K562 (cell line): ENCODE data around the gene S100A7A. TPM values are rescaled to one million over a fixed set of nuclear protein-coding genes. Genes with fewer than 3 reads are reported as not detected.

Experiments used
- ATAC-seq: fragments of 200-7000 bp; cut with Tn5 transposase; 3 replicates; pipeline ENCODE4 v1.9.1; 2020; ENCODE audit warnings: moderate library complexity
- BruUV-seq: library from RNA; stranded (reverse); fragments of 400-500 nt; replicated peaks from 2 replicates; lab custom pipeline; 2021; lab: Mats Ljungman, UMichigan
- CTCF ChIA-PET: fragments of 300-600 bp; formaldehyde crosslinking; extraction: SDS; loops from one replicate; lab custom pipeline; 2021; ENCODE audit warnings: low intra/inter-chr PET ratio; lab: Yijun Ruan, JAX
- POLR2A ChIA-PET: fragments of 300-600, 350-650 bp; sonication (Branson Sonifier 250); formaldehyde crosslinking; extraction: SDS; loops from one replicate; lab custom pipeline; 2021; ENCODE audit warnings: antibody characterized with exemption, inconsistent platforms; lab: Yijun Ruan, JAX
- DNase-seq, 4 experiments: peaks; one replicate each; pipeline versions ENCODE4 v3.0.0 to v3.0.0-alpha.2; 2011 to 2018; ENCODE audit warnings: low spot score in 3 of 4, mixed read lengths in 3 of 4; ENCODE audit errors: extremely low read depth in 1 of 4
- FAIRE-seq: peaks from 2 replicates; lab custom pipeline; 2011; peaks lifted over from hg19 to GRCh38; lab: Jason Lieb, UNC
- H2AFZ ChIP-seq: 2 replicates; pipeline ENCODE4 v1.6.0; 2011; ENCODE audit warnings: low read depth, low read length, control low read depth, inconsistent platforms
- H3K27ac ChIP-seq: fragments of 200-600 bp; 3 replicates; pipeline ENCODE4 v1.8.0; 2011; ENCODE audit warnings: low read depth, mild to moderate bottlenecking, control low read depth, inconsistent platforms, low read length, moderate library complexity, mixed read lengths; ENCODE audit errors: extremely low read depth
- H3K27me3 ChIP-seq, 2 experiments: fragments of 300-600 bp in 1 of 2; 2 replicates in 1 of 2; 3 replicates in 1 of 2; pipeline versions ENCODE4 v1.6.0 to v1.8.0; 2011; ENCODE audit warnings: inconsistent platforms in 2 of 2, low read length in 2 of 2, mild to moderate bottlenecking in 1 of 2, mixed read lengths in 1 of 2, moderate library complexity in 1 of 2; ENCODE audit not compliant: control insufficient read depth in 2 of 2, insufficient read depth in 2 of 2
- H3K36me3 ChIP-seq: fragments of 300-600 bp; 3 replicates; pipeline ENCODE4 v1.8.0; 2011; ENCODE audit warnings: mild to moderate bottlenecking, low read length, inconsistent platforms; ENCODE audit not compliant: control insufficient read depth, insufficient read depth
- H3K4me1 ChIP-seq, 2 experiments: fragments of 200-600 bp in 1 of 2; replicated peaks in 1 of 2; 2 replicates in 1 of 2; 3 replicates in 1 of 2; pipeline versions ENCODE4 v1.5.1 to v1.8.0; 2011; ENCODE audit warnings: inconsistent platforms in 2 of 2, low read length in 2 of 2, mild to moderate bottlenecking in 1 of 2, mixed read lengths in 1 of 2, moderate library complexity in 1 of 2; ENCODE audit not compliant: control insufficient read depth in 2 of 2, insufficient read depth in 2 of 2
- H3K4me2 ChIP-seq: 2 replicates; pipeline ENCODE4 v1.6.1; 2011; ENCODE audit warnings: low read length, control low read depth, inconsistent platforms, mixed read lengths; ENCODE audit not compliant: insufficient read depth
- H3K4me3 ChIP-seq: fragments of 200-600 bp; sonication (generic), shearing (Covaris generic); 2 replicates; pipeline ENCODE4 v1.5.1; 2016; ENCODE audit warnings: control low read depth, inconsistent platforms
- H3K79me2 ChIP-seq: fragments of 200-600 bp; 3 replicates; pipeline ENCODE4 v1.8.0; 2011; ENCODE audit warnings: low read length, inconsistent platforms; ENCODE audit not compliant: control insufficient read depth, insufficient read depth
- H3K9ac ChIP-seq, 2 experiments: 2 replicates each; pipeline versions ENCODE4 v1.6.0 to v1.6.1; 2011; ENCODE audit warnings: low read depth in 2 of 2, low read length in 2 of 2, control low read depth in 1 of 2, inconsistent platforms in 1 of 2, mild to moderate bottlenecking in 1 of 2, mixed read lengths in 1 of 2; ENCODE audit not compliant: insufficient read depth in 1 of 2
- H3K9me1 ChIP-seq: one replicate; pipeline ENCODE4 v1.6.0; 2011; ENCODE audit warnings: inconsistent platforms, mild to moderate bottlenecking, low read length, moderate library complexity; ENCODE audit not compliant: control insufficient read depth, insufficient read depth
- H3K9me3 ChIP-seq: replicated peaks from 2 replicates; pipeline ENCODE4 v1.5.1; 2011; ENCODE audit warnings: low read depth, low read length, inconsistent platforms; ENCODE audit not compliant: control insufficient read depth, insufficient read depth
- H4K20me1 ChIP-seq: replicated peaks from 2 replicates; pipeline ENCODE4 v1.6.1; 2011; ENCODE audit warnings: low read length, inconsistent platforms, mixed read lengths; ENCODE audit not compliant: control insufficient read depth, insufficient read depth
- BDP1 ChIP-seq: IDR thresholded peaks from 3 replicates; pipeline ENCODE4 v1.6.1; 2011; ENCODE audit not compliant: insufficient read length, insufficient read depth
- FOXK2 ChIP-seq, 2 experiments: fragments of 450-650 bp; IDR thresholded peaks in 1 of 2; conservative IDR thresholded peaks in 1 of 2; 2 replicates each; pipeline ENCODE4 v1.6.1; 2016; ENCODE audit warnings: low read depth in 2 of 2, mild to moderate bottlenecking in 1 of 2
- GMEB1 ChIP-seq: fragments of 250-450 bp; sonication (Bioruptor Pico); IDR thresholded peaks from 2 replicates; pipeline ENCODE4 v1.4.0; 2020; ENCODE audit warnings: mild to moderate bottlenecking
- GTF2F1 ChIP-seq: IDR thresholded peaks from 2 replicates; pipeline ENCODE4 v1.6.1; 2011; ENCODE audit warnings: low read depth, low read length, improper control_type of control experiment
- HDAC3 ChIP-seq: fragments of 450-650 bp; IDR thresholded peaks from 2 replicates; pipeline ENCODE4 v1.6.1; 2018; ENCODE audit warnings: borderline replicate concordance, mild to moderate bottlenecking, moderate library complexity; ENCODE audit not compliant: partially characterized antibody
- MEF2D ChIP-seq: conservative IDR thresholded peaks from 2 replicates; pipeline ENCODE4 v1.6.1; 2016; ENCODE audit warnings: low read depth, missing genetic modification characterization, missing compliant biosample characterization
- MIER1 ChIP-seq: fragments of 450-650 bp; IDR thresholded peaks from 2 replicates; pipeline ENCODE4 v1.6.1; 2016; ENCODE audit warnings: antibody characterized with exemption, mild to moderate bottlenecking, low read depth
- TRIM24 ChIP-seq, 2 experiments: fragments of 450-650 bp; IDR thresholded peaks; 2 replicates each; pipeline ENCODE4 v1.6.1; 2016
- ZBTB17 ChIP-seq: fragments of 450-650 bp; formaldehyde crosslinking; IDR thresholded peaks from 2 replicates; pipeline ENCODE4 v1.4.0; 2020; ENCODE audit warnings: mild to moderate bottlenecking
- ZKSCAN3 ChIP-seq: fragments of 250-450 bp; sonication (Bioruptor Pico); IDR thresholded peaks from 2 replicates; pipeline ENCODE4 v1.4.0; 2020
- ZNF133 ChIP-seq: fragments of 250-450 bp; sonication (Bioruptor Pico); IDR thresholded peaks from 2 replicates; pipeline ENCODE4 v1.4.0; 2020; ENCODE audit warnings: mild to moderate bottlenecking
- ZNF197 ChIP-seq: fragments of 200-800 bp; sonication (Bioruptor generic); IDR thresholded peaks from 2 replicates; pipeline ENCODE4 v1.6.1; 2016; ENCODE audit warnings: low read depth, missing genetic modification characterization, missing compliant biosample characterization
- ZNF699 ChIP-seq: fragments of 250-450 bp; sonication (Bioruptor Pico); IDR thresholded peaks from 2 replicates; pipeline ENCODE4 v1.8.0; 2021; ENCODE audit warnings: mild to moderate bottlenecking, moderate library complexity; ENCODE audit not compliant: insufficient replicate concordance
- WGBS: fragments of 100-300 bp; shearing (Covaris generic); methylation state at CpG from one replicate; pipeline ENCODE4 v1.1.6; 2016; ENCODE audit warnings: low coverage, mixed read lengths; ENCODE audit not compliant: insufficient coverage; ENCODE audit errors: missing lambda C conversion rate; 5-methylcytosine and 5-hydroxymethylcytosine counted together
- in situ Hi-C: fragments of 300-500 bp; cut with MboI; formaldehyde crosslinking; loops from 4 replicates; pipeline ENCODE4 v1.15.0; 2018; ENCODE audit warnings: inconsistent platforms, mixed read lengths
- intact Hi-C: fragments of 100-400 bp; cut with micrococcal nuclease; formaldehyde crosslinking; loops from 2 replicates; pipeline ENCODE4 v1.14.2; 2022
- polyA plus RNA-seq, 8 experiments: library from polyadenylated mRNA; depleted of rRNA in 4 of 8; stranded (reverse) in 5 of 8; unstranded in 3 of 8; fragments of >200 nt; fragmentation: Nextera tagmentation in 2 of 8; fragmentation: Illumina TruSeq in 1 of 8; extraction: Ambion mirVana in 2 of 8; extraction: Trizol in 1 of 8; gene quantifications; 2 replicates each; pipeline versions ENCODE4 v1.2.1 to v1.2.3, GENCODE V29; 2011 to 2014; ENCODE audit warnings: inconsistent platforms in 1 of 8, missing spikeins in 1 of 8
- total RNA-seq, 7 experiments: library from RNA; depleted of rRNA in 6 of 7; stranded (reverse); fragments of >200 nt in 6 of 7; fragmentation: Illumina TruSeq in 2 of 7; extraction: Trizol in 2 of 7; gene quantifications; 2 replicates each; pipeline versions ENCODE4 v1.2.1 to v1.2.3, GENCODE V29; 2011 to 2021; ENCODE audit warnings: low replicate concordance in 1 of 7

S100A7A gene
- total and polyA plus RNA-seq, 9 of the 15 experiments (the other 6 are each of a cell fraction or from before 2014, with no cell fraction given) = not detected

GRCh38 chr1:153375511-153375910 lies 40.8 kb upstream of the S100A7A start, which contains the start of gene S100A12:
S100A12 (minus strand) TSS chr1:153375621; CDS start chr1:153374592, 1,029 bp downstream.
- BruUV-seq = no TSS peak
- no peaks in the 10 kb centered on the region for H3K9me3 ChIP-seq
- no peak within 1 kb of the TSS for H3K4me2 ChIP-seq
- H3K9me1 ChIP-seq = no peaks in the 10 kb centered on the region
- no peaks in the 10 kb centered on the region for H4K20me1 ChIP-seq
- no peak within 1 kb of the TSS for H2AFZ ChIP-seq
- ChIA-PET CTCF (no interaction called here), POLR2A (interaction anchor here (0.6 kb wide), 1 partner anchor 1948 kb away, joined by 3 read pairs; no protein-coding TSS in a partner anchor)
- DNase-seq (no peak), FAIRE-seq (no peak), ATAC-seq (no peak)
- TF ChIP-seq ZNF197 = no peak
- no peak for TF ChIP-seq ZNF133 (CRISPR knock-in tag)
- TF ChIP-seq MIER1 = no peak
- no peak for TF ChIP-seq HDAC3
- no peak for TF ChIP-seq ZBTB17 (CRISPR knock-in tag)
- TF ChIP-seq ZNF699 (CRISPR knock-in tag) = no peak
- TF ChIP-seq MEF2D = no peak
- TF ChIP-seq GTF2F1 = no peak
- no peak for TF ChIP-seq TRIM24 (IDR thresholded peaks at IDR 0.05)
- no peak for TF ChIP-seq GMEB1 (CRISPR knock-in tag)
- no peak for TF ChIP-seq ZKSCAN3
- TF ChIP-seq BDP1 = no peak
- no peak for TF ChIP-seq FOXK2 (conservative IDR thresholded peaks at IDR 0.05 in 1 of 2, IDR thresholded peaks at IDR 0.05 in 1 of 2; ENCODE audit: low read depth in 2 of 2)
- 0% methylated on average over 1 of the region's 1 CpG for WGBS
- H3K9ac ChIP-seq = no peak within 1 kb of the TSS
- no peak within 1 kb of the TSS for H3K4me3 ChIP-seq
- no peaks in the 10 kb centered on the region for H3K36me3 ChIP-seq
- H3K27ac ChIP-seq = no peak within 1 kb of the TSS
- H3K79me2 ChIP-seq = no peaks in the 10 kb centered on the region
- 0 out of 5 replicates have a peak, but pooled peaks cover 0 to under 1% of the 10 kb centered on the region in 2 experiments for H3K4me1 ChIP-seq
- peaks cover 9 to 35% of the 10 kb centered on the region in 2 experiments; a peak in 4 of 5 replicates for H3K27me3 ChIP-seq
- intact Hi-C loops = no loop called here
- in situ Hi-C loops = no loop called here
